AG20443 (cell line): ENCODE results near the gene MINDY3.
A peak's percentile ranks its signal among the peaks of the same experiment; 100 is the strongest.

Experiments
- DNase-seq: peaks from one replicate; pipeline ENCODE4 v3.0.0; 2012; ENCODE audit warnings: low spot score, mixed read lengths

Gene MINDY3

DNA sequence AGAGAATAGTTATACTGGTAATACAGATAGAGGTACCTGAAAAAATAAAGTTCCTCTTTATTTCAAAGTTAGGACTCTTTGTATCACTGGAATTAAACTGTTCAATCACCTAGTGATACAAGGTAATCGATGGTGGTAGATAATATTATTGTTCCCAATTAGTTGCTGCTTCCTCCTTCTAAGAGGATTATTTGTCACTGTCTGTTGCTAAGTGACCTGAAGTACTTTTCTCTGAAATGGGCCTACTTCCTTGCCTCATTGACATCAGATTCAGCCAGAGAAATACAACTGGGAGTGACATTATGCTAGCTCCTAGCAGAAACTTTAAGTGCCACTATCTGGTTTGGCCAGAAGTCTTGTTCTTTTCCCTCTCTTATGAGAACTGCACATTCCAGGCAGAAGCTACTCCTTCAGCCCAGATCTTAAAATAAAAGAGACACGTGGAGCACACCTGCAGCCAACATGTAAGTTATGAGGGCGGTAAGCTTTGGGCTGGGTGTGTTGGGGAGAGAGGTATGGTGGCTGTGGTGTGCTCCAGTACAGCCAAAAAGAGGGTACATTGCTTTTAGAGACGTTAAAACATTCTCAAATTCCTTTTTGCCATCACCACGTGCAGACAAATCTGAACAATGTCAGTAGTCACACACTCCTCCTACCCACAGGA is 54.8 kb downstream of the MINDY3 start:
- DNase-seq, result no peak

DNA sequence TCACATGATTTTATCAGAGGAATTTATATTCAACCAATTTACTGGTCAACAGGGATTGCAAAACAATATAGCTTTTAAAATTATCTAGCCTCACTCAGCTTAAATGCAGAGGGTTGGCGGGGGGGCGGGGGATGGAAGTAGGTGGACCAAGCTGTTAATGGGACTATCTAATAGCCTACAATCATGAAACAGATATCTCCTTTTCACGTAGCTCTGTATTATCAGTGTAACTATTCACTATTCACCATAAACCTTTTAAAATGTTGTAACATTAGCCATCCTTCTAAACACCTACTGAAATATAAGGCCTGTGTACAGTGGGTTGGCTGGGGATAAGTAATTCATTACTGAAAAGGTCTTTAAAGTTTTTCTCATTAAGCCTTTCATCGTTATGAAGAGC is 56.2 kb downstream of the MINDY3 start:
- DNase-seq, result no peak

DNA sequence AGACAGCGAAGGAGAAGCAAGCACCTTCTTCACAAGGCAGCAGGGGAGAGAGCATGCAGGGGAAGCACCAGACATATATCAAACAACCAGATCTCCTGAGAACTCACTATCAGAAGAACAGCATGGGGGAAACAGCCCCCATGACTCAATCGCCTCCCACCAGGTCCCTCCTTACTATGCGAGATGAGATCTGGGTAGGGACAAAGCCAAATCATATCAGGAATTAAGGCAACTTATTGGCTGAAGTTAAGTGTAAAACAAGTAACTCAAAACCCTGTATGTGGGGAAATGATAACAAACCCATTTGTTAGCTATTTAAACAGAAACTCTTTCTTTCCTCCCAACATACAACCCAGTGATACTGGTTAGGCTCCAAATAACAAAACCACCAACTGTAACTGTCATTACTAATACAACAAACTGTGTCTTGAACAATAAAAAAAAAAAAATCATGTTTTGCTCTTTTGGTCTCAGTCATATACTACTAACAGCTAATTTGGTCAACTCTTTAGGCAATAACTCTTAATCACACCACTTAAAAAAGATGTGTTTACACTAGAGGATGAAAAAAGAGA is 57.8 kb downstream of the MINDY3 start:
- no peak for DNase-seq

DNA sequence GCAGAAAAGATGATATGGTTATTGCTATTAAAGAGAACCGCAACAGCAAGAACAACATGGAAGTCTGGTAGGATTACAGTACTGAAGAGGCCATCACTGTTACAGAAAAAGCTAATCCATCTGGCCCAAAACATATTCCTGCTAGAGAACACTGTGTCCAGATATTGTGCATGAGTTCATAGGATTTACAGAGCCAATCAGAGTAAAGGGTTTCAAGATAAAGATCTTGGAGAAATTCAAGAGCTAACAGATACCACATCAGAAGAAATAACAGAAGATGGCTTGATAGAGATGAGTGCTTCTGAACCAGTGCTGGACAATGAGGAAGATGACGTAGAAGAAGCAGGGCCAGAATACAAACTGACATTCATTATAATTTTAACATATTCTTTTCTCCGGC is 58.7 kb downstream of the MINDY3 start:
- no peak for DNase-seq

DNA sequence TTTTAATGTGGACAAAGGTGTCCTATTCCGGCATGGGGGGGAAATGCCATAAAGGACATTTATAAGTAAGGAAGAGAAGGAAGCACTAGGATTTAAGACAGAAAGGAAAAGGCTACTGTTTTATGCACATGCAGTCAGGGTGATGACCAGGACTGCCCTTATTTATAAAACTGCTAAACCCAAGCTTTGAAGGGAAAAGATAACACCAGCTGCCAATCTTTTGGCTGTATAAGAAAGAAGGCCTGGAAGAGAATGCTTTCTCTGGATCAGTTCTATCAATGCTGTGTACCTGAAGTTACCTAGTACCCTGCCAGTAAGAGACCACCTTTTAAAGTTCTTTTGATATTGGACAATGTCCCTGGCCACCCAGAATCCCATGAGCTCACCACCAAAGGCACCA is 59.2 kb downstream of the MINDY3 start:
- DNase-seq, result no peak

DNA sequence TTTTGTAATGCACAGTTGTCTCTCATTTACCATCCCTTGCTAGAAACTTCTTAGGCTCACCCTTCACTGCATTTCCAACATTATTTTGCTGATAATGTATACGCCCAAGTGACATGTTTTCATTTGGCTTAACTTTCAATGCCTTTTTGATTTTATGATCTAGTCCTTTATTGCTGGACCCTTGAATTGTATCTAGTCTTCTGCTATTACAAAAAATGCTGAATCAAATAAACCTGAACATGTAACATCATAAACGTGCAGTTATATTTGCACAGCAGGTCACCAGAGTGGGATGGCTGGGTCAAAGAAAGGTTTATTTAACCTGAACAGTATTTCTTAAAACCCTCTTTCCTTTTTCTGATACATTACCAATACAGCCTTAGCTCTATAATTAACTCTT is 63.0 kb downstream of the MINDY3 start:
- no peak for DNase-seq

DNA sequence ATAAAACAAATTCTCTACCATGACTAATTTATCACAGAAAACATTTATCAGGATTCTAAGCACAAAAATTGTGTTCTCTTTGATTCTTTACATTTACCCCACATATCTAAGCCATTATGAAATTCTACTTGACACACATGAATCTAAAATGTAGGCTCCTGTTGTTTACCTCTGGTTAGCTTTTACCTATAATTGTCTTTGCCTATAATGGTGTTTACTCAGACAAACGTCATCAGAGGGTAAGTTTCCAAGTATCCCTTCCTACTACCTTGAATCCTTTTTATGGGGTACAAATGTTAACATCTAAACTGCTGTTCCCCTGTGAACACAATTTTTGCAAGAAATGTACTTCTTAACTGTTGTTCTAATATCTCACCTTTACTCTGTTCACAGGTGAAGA is 63.5 kb downstream of the MINDY3 start:
- DNase-seq, result no peak

DNA sequence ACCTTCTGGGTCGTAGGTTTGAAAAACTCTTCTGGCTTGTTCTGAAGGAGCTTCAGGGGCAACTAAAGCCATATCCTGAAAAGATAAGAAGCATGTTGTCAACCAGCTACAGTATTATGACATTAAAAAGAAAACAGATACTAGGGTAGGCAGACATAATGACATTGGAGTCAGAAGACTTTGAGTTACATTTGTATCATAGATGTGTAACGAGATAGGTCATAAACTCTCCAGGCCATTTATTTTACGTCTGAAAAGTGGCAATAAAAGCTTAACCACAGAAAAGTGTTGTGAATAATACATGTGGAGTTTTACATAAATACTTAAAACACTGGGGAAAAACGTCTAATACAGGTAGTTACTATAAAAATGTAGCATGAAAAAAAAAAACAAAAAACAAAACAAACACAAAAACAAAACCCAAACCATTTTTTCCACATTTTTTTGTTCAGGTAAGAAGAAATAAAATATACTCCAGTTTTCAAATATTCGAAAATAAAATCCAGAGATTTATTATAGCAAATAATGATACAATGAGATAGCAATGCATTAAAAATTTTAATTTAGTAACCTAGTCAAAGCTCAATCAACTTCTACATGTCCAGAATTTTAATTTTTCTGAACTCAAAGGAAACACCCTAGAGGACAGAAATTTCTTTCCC is 64.1 kb downstream of the MINDY3 start:
- no peak for DNase-seq

DNA sequence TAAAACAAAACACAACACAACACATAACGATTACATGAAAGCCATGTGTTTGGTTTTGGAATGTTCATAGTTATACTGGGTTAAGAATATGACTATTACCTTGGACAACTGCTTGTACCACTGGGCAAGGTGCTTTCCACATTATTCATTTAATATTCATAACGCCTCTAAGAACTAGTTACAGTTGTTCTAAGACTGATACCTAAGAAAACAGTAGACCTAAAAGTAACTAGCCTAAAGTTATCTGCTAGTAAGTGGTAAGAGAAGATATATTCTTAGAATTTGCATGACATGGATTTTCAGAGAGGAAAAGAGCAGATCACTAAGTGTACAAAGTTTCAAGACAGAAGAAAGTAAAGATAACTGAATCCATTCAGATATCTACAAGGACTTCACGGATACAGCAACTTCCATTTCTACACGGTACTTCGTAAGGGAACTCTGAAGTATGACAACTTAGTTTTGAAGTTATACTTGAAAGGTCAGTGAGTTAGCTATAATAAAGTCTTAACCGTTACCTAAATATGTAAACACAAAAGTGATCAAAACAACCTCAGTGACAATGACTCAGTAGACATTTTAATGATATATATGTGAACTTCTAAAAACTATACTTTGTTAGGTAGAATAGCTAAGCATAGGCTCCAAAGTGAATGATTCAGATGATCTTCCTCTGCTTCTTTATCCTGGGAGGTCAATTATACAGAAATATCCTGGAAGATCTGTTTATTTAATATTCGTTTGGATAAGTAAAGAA is 65.1 kb downstream of the MINDY3 start:
- DNase-seq, result no peak

DNA sequence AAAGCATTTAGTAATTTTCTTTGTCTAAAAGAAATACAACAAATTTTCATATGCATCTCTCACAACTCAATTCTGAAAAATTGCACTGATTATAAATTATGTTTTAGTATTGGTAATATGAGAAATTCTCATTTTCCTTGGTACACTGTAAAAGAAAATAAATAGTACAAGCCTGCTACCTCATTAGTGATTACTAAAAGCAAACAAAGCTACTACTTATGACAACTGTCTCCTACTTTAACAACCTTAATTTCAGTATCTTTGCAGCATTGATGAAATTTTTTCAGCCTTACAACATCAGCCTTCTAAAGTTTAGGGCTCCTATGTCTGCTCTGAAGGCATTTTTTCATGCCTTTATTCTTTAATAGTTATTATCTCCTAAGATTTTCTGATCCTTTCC is 65.7 kb downstream of the MINDY3 start:
- DNase-seq, result no peak

DNA sequence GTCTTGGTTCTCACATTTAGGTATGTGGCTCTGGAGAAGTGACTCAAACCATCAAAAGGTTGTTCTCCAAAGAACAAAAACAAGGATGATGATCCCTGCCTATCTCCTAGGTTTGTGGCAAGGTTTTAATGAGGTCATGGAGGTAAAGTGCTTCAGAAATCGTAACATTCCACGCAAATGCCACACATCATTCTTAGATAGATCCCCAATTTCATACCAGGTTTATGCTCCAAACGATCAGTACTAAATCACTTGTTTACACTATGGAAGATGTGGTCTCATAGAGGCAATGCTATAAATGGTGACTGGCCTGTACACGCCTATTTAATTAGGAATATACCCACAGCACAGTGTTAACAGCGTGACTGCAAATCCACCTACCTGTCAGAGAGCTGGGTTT is 66.6 kb downstream of the MINDY3 start:
- DNase-seq, result no peak

DNA sequence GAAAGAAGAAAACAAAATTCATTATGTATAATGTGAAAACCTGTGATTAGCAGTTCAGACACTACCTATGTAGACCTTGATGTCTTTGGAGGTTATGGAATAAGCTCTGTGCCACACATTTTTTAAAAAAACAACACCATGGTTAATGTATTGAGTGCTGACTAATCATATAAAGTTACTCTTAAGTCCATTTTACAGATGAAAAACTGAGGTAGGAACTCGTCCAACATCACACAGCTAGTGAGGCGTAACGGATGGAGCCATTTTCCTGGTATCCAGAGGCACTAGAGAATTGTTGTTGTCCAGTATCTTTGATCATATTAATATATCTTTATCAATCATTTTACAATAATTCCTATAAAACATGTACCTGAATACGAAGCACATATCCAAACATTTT is 67.5 kb downstream of the MINDY3 start:
- no peak for DNase-seq

DNA sequence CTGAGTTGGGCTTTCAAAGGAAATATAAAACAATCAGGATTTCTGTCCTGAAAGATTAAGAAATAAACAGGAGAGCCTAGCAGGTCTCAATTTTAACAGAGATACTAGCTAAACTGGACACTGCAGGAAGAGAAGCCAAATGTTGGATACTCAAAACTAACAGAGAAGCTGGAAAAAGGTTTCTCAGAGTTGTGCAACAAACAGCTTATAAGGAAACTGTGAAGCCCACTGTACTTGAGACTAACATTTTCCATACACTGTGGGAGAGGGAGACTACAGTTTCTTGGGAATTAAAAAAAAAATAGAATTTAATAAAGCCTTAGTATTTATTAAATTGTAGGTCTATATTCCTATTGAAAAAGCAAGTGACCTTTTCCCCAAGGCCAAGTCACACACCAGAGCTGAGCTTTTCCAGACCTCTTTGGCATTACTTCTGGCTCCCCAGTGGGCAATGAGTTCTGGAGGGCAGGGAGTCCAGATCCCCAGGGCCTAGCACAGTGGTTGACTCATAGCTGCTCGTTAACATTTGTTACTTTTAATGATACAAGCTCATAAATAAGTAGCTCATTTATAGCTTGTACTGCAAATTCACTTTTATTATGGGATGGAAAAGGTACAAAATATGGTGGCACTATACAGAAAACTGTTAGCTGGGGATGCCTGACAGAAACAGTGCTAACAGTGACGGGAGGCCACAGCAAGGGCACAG is 68.3 kb downstream of the MINDY3 start:
- DNase-seq, result peak; percentile 30

DNA sequence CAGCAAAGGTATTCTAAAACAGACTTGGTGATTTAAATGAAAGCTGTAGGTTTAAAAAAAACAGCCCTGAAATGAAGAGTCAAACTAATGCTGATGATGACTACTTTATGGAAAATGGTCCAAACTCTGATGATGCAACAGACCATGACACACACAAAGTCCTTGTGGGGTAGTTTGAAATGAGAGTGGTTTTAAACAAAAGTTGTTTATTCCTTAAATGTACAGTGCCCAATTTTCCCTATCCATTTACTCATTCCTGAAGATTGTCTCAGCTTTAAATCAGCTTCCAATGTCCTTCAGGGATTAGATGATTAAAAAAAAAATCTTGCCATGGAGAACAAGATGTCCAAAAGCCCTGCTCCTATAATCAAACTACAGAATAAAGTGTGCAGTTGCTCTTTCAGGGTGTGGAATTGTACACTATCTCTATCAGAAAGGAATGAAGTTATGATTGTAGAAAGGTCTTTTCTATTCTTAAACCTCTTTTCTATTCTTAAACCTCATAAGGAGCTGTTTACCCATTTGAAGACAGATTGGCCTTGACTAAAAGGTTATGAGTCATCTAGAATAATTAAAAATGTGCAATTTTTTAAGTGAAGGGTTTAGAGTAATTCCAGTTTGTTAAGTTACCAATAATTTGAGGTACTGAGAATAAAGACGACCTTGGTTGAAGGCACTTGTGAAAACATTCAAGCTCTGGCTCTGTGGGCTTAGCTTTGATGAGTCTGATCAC is 70.3 kb downstream of the MINDY3 start:
- peak; percentile 70 for DNase-seq

DNA sequence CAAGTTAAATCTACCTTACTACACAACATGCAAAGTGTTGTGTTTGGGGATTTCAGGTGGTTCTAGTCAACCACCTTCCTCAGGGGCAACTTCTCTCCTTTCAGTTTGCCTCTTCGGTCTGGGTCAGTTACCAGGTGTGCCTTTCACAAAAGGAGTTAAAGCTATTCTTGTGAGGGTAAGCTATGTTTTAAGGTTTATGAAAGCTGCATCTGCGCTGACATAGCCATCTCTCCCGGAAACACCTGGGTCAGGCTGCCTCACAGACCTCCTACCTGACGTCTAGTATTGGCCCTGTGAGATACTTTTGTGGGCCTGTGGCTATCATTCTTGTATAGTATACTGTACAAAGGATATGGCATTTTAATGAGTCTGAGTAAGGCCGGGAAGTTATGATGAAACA is 72.9 kb downstream of the MINDY3 start:
- no peak for DNase-seq

DNA sequence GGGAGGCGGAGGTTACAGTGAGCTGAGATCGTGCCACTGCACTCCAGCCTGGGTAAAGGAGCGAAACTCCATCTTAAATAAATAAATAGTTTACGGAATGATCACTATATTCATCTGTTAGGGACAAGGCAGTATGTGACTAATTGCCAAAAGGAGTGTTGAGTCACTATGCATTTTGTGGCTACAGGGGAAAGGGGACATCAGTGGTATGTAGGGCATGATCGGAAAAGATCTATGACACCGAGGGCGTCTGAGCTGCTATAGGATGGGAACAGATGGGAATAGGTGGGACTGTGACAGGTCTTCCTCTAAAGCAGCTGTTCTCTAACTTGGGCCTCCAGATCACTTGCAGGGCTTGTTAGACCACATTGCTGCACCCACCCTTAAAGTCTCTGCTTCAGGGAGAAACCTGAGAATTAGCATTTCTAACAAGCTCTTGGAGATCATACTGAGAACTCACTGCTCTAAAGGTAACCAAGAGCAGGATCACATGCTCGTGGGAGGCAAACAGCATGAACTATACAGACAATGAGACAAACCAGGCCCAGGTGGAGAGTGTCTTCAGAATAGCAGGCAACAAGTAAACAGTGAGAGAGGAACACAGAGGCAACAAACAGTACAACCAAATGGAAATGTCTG is 75.5 kb downstream of the MINDY3 start:
- no peak for DNase-seq

DNA sequence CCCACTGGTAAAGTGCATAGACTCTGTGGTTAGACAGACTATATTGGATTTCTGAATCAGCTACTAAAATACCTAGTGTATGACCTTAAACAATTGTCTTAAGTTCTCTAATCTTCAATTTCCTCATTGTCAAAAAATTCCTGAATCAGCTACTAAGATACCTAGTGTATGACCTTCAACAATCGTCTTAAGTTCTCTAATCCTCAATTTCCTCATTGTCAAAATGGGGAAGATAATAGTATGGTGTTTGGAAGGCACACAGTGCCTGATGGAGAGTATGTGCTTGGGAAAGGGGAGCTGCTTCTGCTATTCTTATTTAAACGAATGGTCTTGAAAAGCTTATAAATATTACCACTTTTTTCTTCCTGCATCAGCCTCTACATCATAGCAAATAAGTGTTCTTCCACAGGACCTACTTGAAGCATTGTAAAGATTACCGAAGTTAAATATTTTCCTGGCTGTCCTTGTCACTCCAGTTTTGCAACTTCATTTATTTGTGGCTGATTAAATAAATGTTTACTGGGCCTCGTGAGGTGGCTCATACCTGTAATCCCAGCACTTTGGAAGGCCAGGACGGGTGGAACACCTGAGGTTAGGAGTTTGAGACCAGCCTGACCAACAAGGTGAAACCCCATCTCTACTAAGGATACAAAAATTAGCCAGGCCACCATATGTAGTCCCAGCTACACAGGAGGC is 76.2 kb downstream of the MINDY3 start:
- DNase-seq, result no peak

DNA sequence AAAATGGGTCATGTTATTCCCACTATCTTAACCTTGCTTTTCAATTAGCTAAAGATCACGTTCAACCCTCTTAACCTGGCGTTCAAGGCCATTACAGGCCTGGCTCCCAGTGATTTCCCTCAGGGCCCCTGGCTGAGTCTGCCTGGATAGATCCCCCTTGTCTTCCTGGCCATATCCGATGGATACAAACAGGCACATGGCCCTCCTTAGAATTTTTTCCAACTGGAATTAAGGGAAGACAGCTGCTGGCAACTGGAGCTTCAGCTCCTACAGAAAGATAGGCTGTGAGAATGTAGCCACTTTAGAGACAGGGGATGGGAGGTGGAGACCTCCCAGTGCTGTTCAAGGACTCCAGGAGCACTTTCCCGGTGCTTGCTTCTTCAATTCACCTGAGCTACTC is 77.5 kb downstream of the MINDY3 start:
- no peak for DNase-seq

DNA sequence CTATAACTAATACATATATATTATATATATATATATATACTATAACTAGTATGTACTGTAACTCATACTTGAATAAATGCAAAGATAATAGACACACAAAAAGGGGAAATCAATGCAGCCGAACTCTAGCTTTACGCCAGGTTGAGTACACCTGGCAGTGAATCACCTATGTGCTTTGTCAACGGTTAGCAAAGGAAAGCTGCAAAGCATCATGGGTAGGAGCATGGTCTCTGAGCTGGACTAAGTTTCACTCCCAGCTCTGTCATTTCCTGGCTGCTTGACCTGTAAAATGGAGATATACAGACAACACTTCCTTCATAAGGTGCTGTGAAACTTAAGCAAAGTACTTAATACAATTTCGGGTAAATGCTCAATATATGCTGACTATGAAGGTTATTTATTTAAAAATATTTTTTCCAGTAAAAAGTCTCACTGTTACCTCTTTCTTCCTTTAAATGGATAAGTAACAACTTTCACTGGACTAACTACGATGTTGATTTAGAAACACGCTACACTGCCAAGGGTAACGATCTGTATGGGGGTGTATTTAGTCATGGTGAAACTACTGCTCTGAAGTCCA is 78.8 kb downstream of the MINDY3 start:
- no peak for DNase-seq
